ENCODE results near the gene FAM89A. TPM values are rescaled to one million over a fixed set of nuclear protein-coding genes. Genes with fewer than 3 reads are reported as not detected.

Gene FAM89A
- total and polyA plus RNA-seq, 7 donors = 2.7 to 6.3 (median 4.2) TPM

DNA sequence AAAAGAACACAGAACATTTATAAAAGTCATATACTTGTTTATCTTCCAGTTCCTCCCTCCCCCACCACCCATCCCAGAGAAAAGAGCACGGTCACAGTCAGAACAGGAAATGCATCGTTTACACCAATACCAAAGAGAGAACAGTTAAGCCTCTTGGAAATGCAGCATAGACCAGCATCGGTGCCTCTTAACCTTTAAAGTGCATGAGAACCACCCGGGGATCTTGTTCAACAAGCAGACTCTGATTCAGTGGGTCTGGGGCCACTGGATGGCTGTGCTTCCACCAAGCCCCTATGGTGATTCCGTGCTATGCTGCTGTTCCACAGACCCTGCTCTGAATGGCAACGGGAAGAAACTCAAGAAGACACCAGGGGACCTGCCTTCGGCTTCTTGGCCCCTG lies 19.2 kb downstream of the FAM89A start:
- Histone ChIP-seq H3K4me1 (no peaks in the 10 kb centered on the region), H3K27ac (no peak overlapping the region), H3K27me3 (ENCODE audit: insufficient read depth in 3 of 3, low read length in 2 of 3) (peaks cover 0 to 6% (median 0%) of the 10 kb centered on the region in 3 donors), H3K9me3 (no peaks in the 10 kb centered on the region), H3K4me3 (no peak overlapping the region), H3K36me3 (ENCODE audit: insufficient read depth in 1 of 2, low read depth in 1 of 2) (no peaks in the 10 kb centered on the region)
- peak in 1 of 4 donors; percentile 33 for ATAC-seq
- DNase-seq = no peak
- TF ChIP-seq CTCF (IDR thresholded peaks at IDR 0.05) = no peak
- 37 to 44% (median 40%) methylated on average over 7 of the region's 7 CpGs for WGBS, 3 donors
- intact Hi-C loops (cut with DNase I) = no loop called here

DNA sequence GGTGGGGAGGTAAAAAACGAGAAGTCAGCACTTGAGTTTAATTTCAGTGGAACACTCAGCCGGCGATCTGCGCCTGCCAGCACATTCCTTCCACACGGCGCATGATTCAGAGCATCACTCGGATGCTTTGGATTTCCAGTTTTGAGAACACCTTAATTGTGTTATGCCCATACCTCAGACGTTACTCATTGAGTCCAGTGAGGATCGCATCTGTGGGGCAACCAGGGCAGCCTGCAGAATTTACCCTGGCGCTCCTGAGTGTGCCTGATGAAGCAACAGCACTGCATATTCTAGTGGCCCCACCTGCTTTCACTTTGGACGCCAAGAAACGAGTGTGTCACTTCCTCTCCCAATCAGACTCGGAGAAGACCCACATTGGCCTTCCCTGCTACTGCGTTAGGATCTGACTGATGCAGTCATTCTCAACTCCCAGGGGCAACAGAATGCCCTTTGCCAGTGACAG lies 19.9 kb downstream of the FAM89A start:
- DNase-seq (no peak), ATAC-seq (peak in 3 of 4 donors; percentile 44 to 54 (median 51))
- no peak overlapping the region for H3K27ac ChIP-seq
- no peaks in the 10 kb centered on the region for H3K9me3 ChIP-seq
- no peaks in the 10 kb centered on the region for H3K4me1 ChIP-seq
- 41 to 62% (median 45%) methylated on average over 14 of the region's 14 CpGs for WGBS, 3 donors
- H3K4me3 ChIP-seq = no peak overlapping the region
- no peak for TF ChIP-seq CTCF (IDR thresholded peaks at IDR 0.05)
- intact Hi-C loops (cut with DNase I) = no loop called here
- peaks cover 0 to 6% (median 0%) of the 10 kb centered on the region in 3 donors for H3K27me3 ChIP-seq (ENCODE audit: insufficient read depth in 3 of 3, low read length in 2 of 3)
- H3K36me3 ChIP-seq (ENCODE audit: insufficient read depth in 1 of 2, low read depth in 1 of 2) = no peaks in the 10 kb centered on the region

DNA sequence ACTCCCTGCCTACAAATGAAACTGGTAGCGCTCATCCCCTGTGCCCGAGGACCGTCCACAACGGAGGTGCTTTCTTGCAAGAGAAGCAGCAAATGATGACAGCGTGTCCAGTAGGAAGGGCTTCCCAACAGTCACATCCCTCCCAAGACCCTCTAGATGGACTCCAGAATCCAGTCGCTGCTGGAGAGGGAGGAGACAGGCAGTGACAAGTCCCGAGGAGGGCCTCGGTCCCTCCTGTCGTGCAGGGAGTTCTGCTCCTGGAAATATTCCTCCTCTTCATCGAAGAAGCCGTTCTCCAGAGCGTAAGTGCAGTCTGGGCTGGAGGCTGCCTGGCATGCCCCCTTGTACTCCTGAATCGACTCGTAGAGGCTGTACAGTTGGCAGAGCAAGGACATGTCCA lies 20.3 kb downstream of the FAM89A start:
- Histone ChIP-seq H3K27ac (no peak overlapping the region), H3K36me3 (ENCODE audit: insufficient read depth in 1 of 2, low read depth in 1 of 2) (no peaks in the 10 kb centered on the region), H3K9me3 (no peaks in the 10 kb centered on the region), H3K4me3 (no peak overlapping the region), H3K27me3 (ENCODE audit: insufficient read depth in 3 of 3, low read length in 2 of 3) (peaks cover 0 to 6% (median 0%) of the 10 kb centered on the region in 3 donors), H3K4me1 (no peaks in the 10 kb centered on the region)
- DNase-seq (no peak), ATAC-seq (no peak)
- no peak for TF ChIP-seq CTCF (IDR thresholded peaks at IDR 0.05)
- intact Hi-C loops (cut with DNase I) = no loop called here
- 74 to 83% (median 78%) methylated on average over 14 of the region's 14 CpGs for WGBS, 3 donors

DNA sequence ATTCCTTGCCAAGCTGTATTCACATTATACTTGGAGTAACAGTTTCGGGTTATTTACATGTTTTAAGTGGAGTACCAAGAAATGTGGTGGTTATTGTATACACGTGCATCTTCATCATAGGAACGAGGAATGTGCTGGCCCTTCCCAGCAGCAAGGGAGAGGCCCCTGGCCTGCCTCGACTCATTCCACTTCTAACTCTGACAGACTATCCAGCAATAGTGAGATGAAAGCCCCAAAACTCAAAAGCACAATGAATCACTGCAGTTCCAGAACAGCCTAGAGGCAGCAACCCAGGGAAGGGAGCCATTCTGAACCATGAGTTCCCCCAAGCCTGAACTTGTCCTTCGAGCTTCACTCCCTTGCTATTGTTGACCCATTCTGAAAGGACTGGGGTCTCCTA lies 23.1 kb downstream of the FAM89A start:
- no peak for ATAC-seq
- Histone ChIP-seq H3K27me3 (ENCODE audit: insufficient read depth in 3 of 3, low read length in 2 of 3) (peaks cover 0 to 6% (median 0%) of the 10 kb centered on the region in 3 donors), H3K27ac (no peak overlapping the region), H3K36me3 (ENCODE audit: insufficient read depth in 1 of 2, low read depth in 1 of 2) (no peaks in the 10 kb centered on the region), H3K4me3 (no peak overlapping the region), H3K4me1 (no peaks in the 10 kb centered on the region), H3K9me3 (no peaks in the 10 kb centered on the region)
- TF ChIP-seq CTCF (IDR thresholded peaks at IDR 0.05) = no peak
- DNase-seq = no peak
- 88 to 92% (median 90%) methylated on average over 5 of the region's 5 CpGs for WGBS, 3 donors
- intact Hi-C loops (cut with DNase I) = no loop called here

- Histone ChIP-seq H3K36me3 (ENCODE audit: insufficient read depth in 1 of 2, low read depth in 1 of 2) (no peaks in the 10 kb centered on the region), H3K9me3 (no peaks in the 10 kb centered on the region), H3K27me3 (ENCODE audit: insufficient read depth in 3 of 3, low read length in 2 of 3) (peaks cover 0 to 6% (median 0%) of the 10 kb centered on the region in 3 donors), H3K4me1 (no peaks in the 10 kb centered on the region), H3K27ac (no peak overlapping the region), H3K4me3 (no peak overlapping the region)
- DNase-seq (no peak), ATAC-seq (no peak)
- intact Hi-C loops (cut with DNase I) = no loop called here
- no peak for TF ChIP-seq CTCF (IDR thresholded peaks at IDR 0.05)
- WGBS, 3 donors = 92 to 94% (median 94%) methylated on average over 6 of the region's 6 CpGs
Observed at GRCh38 chr1:231016234-231016633, 23.8 kb downstream of the FAM89A start.

Measured in psoas muscle (tissue), 8 donors.